OCI-LY1 (cell line): Measurements from ENCODE around the gene PRAMEF12.

ENCODE experiments used
- EZH2 ChIP-seq: fragments of 200-600 bp; sonication (generic), shearing (Covaris generic); IDR thresholded peaks from 2 replicates; pipeline ENCODE4 v1.8.0; 2017; ENCODE audit warnings: borderline replicate concordance, mixed run types, mild to moderate bottlenecking, antibody characterized with exemption, low read length, moderate library complexity, mixed read lengths
- TF ChIP-seq, protein P1 (sequence below): fragments of 200-600 bp; sonication (generic), shearing (Covaris generic); IDR thresholded peaks from 2 replicates; pipeline ENCODE4 v1.5.1; 2017; ENCODE audit warnings: mild to moderate bottlenecking, antibody characterized with exemption, low read length, moderate library complexity, mixed read lengths

DNA sequence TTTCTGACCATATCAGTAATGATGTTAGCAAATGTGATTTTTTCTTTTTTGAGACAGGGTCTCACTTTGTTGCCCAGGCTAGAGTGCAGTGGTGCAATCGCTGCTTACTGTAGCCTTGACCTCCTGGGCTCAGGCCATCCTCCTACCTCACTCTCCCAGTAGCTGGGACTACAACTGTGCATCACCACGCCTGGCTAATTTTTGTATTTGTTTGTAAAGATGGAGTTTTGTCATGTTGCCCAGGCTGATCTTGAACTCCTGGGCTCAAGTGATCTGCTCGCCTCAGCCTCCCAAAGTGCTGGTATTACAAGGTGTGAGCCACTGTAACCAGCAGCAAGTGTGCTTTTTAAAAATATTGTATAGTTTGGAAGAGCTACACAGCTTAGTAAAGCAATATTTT, 31.6 kb upstream of the PRAMEF12 start:
- TF ChIP-seq, protein P1, sequence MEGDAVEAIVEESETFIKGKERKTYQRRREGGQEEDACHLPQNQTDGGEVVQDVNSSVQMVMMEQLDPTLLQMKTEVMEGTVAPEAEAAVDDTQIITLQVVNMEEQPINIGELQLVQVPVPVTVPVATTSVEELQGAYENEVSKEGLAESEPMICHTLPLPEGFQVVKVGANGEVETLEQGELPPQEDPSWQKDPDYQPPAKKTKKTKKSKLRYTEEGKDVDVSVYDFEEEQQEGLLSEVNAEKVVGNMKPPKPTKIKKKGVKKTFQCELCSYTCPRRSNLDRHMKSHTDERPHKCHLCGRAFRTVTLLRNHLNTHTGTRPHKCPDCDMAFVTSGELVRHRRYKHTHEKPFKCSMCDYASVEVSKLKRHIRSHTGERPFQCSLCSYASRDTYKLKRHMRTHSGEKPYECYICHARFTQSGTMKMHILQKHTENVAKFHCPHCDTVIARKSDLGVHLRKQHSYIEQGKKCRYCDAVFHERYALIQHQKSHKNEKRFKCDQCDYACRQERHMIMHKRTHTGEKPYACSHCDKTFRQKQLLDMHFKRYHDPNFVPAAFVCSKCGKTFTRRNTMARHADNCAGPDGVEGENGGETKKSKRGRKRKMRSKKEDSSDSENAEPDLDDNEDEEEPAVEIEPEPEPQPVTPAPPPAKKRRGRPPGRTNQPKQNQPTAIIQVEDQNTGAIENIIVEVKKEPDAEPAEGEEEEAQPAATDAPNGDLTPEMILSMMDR = no peak
- no peak for TF ChIP-seq EZH2
